HepG2 (cell line): ENCODE data around the gene STK38L. TPM values are rescaled to one million over a fixed set of nuclear protein-coding genes. Genes with fewer than 3 reads are reported as not detected.

Experiments
- ATM ChIP-seq: fragments of 450-650 bp; IDR thresholded peaks from 2 replicates; pipeline ENCODE4 v1.7.1; 2017; ENCODE audit warnings: mild to moderate bottlenecking, borderline replicate concordance
- BATF2 ChIP-seq: sonication (generic); formaldehyde crosslinking; IDR thresholded peaks from 2 replicates; pipeline ENCODE4 v1.8.0; 2022; ENCODE audit warnings: mild to moderate bottlenecking, missing genetic modification reagents, moderate library complexity
- CCDC6 ChIP-seq: sonication (generic); formaldehyde crosslinking; IDR thresholded peaks from 2 replicates; pipeline ENCODE4 v1.8.1; 2022; ENCODE audit warnings: mild to moderate bottlenecking, missing genetic modification reagents, moderate library complexity
- ESRRA ChIP-seq: sonication (generic); formaldehyde crosslinking; IDR thresholded peaks from 2 replicates; pipeline ENCODE4 v1.5.1; 2020; ENCODE audit warnings: mild to moderate bottlenecking, low read depth, missing genetic modification reagents
- KDM5A ChIP-seq: fragments of 200-600 bp; sonication (generic); IDR thresholded peaks from 2 replicates; pipeline ENCODE4 v1.7.0; 2018; ENCODE audit warnings: antibody characterized with exemption, mild to moderate bottlenecking, low read length, borderline replicate concordance
- KMT2A ChIP-seq: sonication (generic); formaldehyde crosslinking; IDR thresholded peaks from 2 replicates; pipeline ENCODE4 v1.4.0; 2020; ENCODE audit warnings: missing genetic modification reagents
- ONECUT2 ChIP-seq: sonication (generic); formaldehyde crosslinking; IDR thresholded peaks from 2 replicates; pipeline ENCODE4 v1.4.0; 2020; ENCODE audit warnings: missing genetic modification reagents
- PCBP2 ChIP-seq: fragments of 200-400 bp; formaldehyde crosslinking; optimal IDR thresholded peaks from 2 replicates; pipeline ENCODE3; 2018; ENCODE audit warnings: low read length, low read depth; ENCODE audit not compliant: poor library complexity, severe bottlenecking
- PHF20 ChIP-seq: sonication (generic); formaldehyde crosslinking; IDR thresholded peaks from 2 replicates; pipeline ENCODE4 v1.5.0; 2020; ENCODE audit warnings: mild to moderate bottlenecking, missing genetic modification reagents
- PLRG1 ChIP-seq: fragments of 450-650 bp; conservative IDR thresholded peaks from 2 replicates; pipeline ENCODE4 v1.6.1; 2016
- PPARG ChIP-seq: conservative IDR thresholded peaks from 2 replicates; pipeline ENCODE4 v1.6.1; 2016; ENCODE audit warnings: missing biosample characterization, missing genetic modification reagents
- RARG ChIP-seq: sonication (generic); formaldehyde crosslinking; IDR thresholded peaks from 2 replicates; pipeline ENCODE4 v1.4.0; 2020; ENCODE audit warnings: low read depth, mild to moderate bottlenecking, missing genetic modification reagents
- SATB2 ChIP-seq: sonication (generic); formaldehyde crosslinking; IDR thresholded peaks from 2 replicates; pipeline ENCODE4 v1.5.0; 2020; ENCODE audit warnings: missing genetic modification reagents
- SETDB1 ChIP-seq: sonication (generic); formaldehyde crosslinking; IDR thresholded peaks from 2 replicates; pipeline ENCODE4 v1.5.1; 2020; ENCODE audit warnings: missing genetic modification reagents, mild to moderate bottlenecking, borderline replicate concordance
- STAG1 ChIP-seq: sonication (generic); formaldehyde crosslinking; IDR thresholded peaks from 2 replicates; pipeline ENCODE4 v1.4.0; 2020; ENCODE audit warnings: missing genetic modification reagents
- TFDP2 ChIP-seq: sonication (generic); formaldehyde crosslinking; IDR thresholded peaks from 2 replicates; pipeline ENCODE4 v1.4.0; 2020; ENCODE audit warnings: missing genetic modification reagents
- TMF1 ChIP-seq: sonication (generic); formaldehyde crosslinking; IDR thresholded peaks from 2 replicates; pipeline ENCODE4 v1.8.1; 2022; ENCODE audit warnings: low read depth, missing genetic modification reagents
- ZBTB4 ChIP-seq: sonication (generic); formaldehyde crosslinking; IDR thresholded peaks from 2 replicates; pipeline ENCODE4 v1.4.0; 2020; ENCODE audit warnings: missing genetic modification reagents, mild to moderate bottlenecking, borderline replicate concordance
- ZNF180 ChIP-seq: sonication (generic); formaldehyde crosslinking; IDR thresholded peaks from 2 replicates; pipeline ENCODE4 v1.4.0; 2020; ENCODE audit warnings: low read depth, missing genetic modification reagents, borderline replicate concordance
- ZNF230 ChIP-seq: sonication (generic); formaldehyde crosslinking; IDR thresholded peaks from 2 replicates; pipeline ENCODE4 v1.4.0; 2020; ENCODE audit warnings: mild to moderate bottlenecking, missing genetic modification reagents
- ZNF296 ChIP-seq: sonication (generic); formaldehyde crosslinking; conservative IDR thresholded peaks from 2 replicates; pipeline ENCODE4 v1.5.0; 2020; ENCODE audit warnings: mild to moderate bottlenecking, missing genetic modification reagents
- ZNF468 ChIP-seq: sonication (generic); formaldehyde crosslinking; IDR thresholded peaks from 2 replicates; pipeline ENCODE4 v1.8.0; 2022; ENCODE audit warnings: mild to moderate bottlenecking, moderate library complexity, missing genetic modification reagents
- ZNF572 ChIP-seq: sonication (generic); formaldehyde crosslinking; IDR thresholded peaks from 2 replicates; pipeline ENCODE4 v1.5.1; 2020; ENCODE audit warnings: mild to moderate bottlenecking, missing genetic modification reagents
- ZNF773 ChIP-seq: sonication (generic); formaldehyde crosslinking; IDR thresholded peaks from 2 replicates; pipeline ENCODE4 v1.4.0; 2020; ENCODE audit warnings: missing genetic modification reagents, borderline replicate concordance
- ZNF800 ChIP-seq: sonication (generic); formaldehyde crosslinking; IDR thresholded peaks from 2 replicates; pipeline ENCODE4 v1.4.0; 2020; ENCODE audit warnings: missing genetic modification reagents
- polyA plus RNA-seq, 8 experiments: library from polyadenylated mRNA; depleted of rRNA in 3 of 8; stranded (reverse) in 7 of 8; unstranded in 1 of 8; fragments of >200 nt; fragmentation: Illumina TruSeq in 4 of 8; extraction: Trizol in 4 of 8; gene quantifications; 2 replicates each; pipeline versions ENCODE4 v1.2.1 to v1.2.3, GENCODE V29; 2011 to 2016; ENCODE audit warnings: low read depth in 4 of 8, missing spikeins in 1 of 8, mixed read lengths in 1 of 8; ENCODE audit not compliant: insufficient read depth in 1 of 8
- total RNA-seq, 5 experiments: library from RNA; depleted of rRNA; stranded (reverse); fragments of >200 nt; fragmentation: Illumina TruSeq; extraction: Trizol; gene quantifications; 2 replicates each; pipeline ENCODE4 v1.2.3, GENCODE V29; 2016; ENCODE audit warnings: low read depth in 1 of 5

Gene STK38L
- total and polyA plus RNA-seq, 2 of the 13 experiments (the other 11 are each of a cell fraction or from before 2014, with no cell fraction given): 6.1 to 26.4 TPM

GRCh38 chr12:27332714-27333402 lies 88.8 kb downstream of the STK38L start, which contains the start of gene BMAL2 (continued):
- no peak; the same call in 1 of the 2 replicates for TF ChIP-seq KDM5A
- TF ChIP-seq SATB2: no peak
- no peak for TF ChIP-seq BATF2 (CRISPR knock-in tag)
- TF ChIP-seq PPARG: no peak
- no peak for TF ChIP-seq PCBP2
- no peak for TF ChIP-seq PHF20 (CRISPR knock-in tag)
- no peak for TF ChIP-seq RARG (CRISPR knock-in tag)
- no peak for TF ChIP-seq ZNF230 (CRISPR knock-in tag)
- no peak for TF ChIP-seq TMF1
- no peak for TF ChIP-seq ZNF180 (CRISPR knock-in tag)
- TF ChIP-seq ZNF800: no peak
- TF ChIP-seq KMT2A (CRISPR knock-in tag): no peak; the same call in 1 of the 2 replicates
- TF ChIP-seq SETDB1: no peak
- no peak for TF ChIP-seq ZNF468 (CRISPR knock-in tag)
- TF ChIP-seq ESRRA (CRISPR knock-in tag): no peak
- TF ChIP-seq ZNF296 (CRISPR knock-in tag): no peak
- no peak for TF ChIP-seq STAG1 (CRISPR knock-in tag)
- TF ChIP-seq TFDP2 (CRISPR knock-in tag): peak; percentile 87
- no peak for TF ChIP-seq ATM
- no peak for TF ChIP-seq CCDC6
- TF ChIP-seq PLRG1: no peak
- no peak for TF ChIP-seq ZNF773
- TF ChIP-seq ZNF572: no peak
- no peak for TF ChIP-seq ZBTB4 (CRISPR knock-in tag)
- no peak for TF ChIP-seq ONECUT2
